Testis (tissue), 2 donors: ENCODE results near the gene LY6G6D.

Experiments used
- POLR2A ChIP-seq: fragments of 450-650 bp; IDR thresholded peaks from one replicate; pipeline ENCODE4 v1.6.1; 2017; ENCODE audit warnings: antibody characterized with exemption, mild to moderate bottlenecking, moderate library complexity
- TF ChIP-seq, protein P1 (sequence below), 3 experiments: fragments of 450-650 bp in 2 of 3; fragments of 200-600 bp in 1 of 3; sonication (generic) in 1 of 3; IDR thresholded peaks; one replicate each; pipeline ENCODE4 v1.5.1; 2016 to 2019; ENCODE audit warnings: antibody characterized with exemption in 3 of 3, mild to moderate bottlenecking in 2 of 3, moderate library complexity in 1 of 3

DNA sequence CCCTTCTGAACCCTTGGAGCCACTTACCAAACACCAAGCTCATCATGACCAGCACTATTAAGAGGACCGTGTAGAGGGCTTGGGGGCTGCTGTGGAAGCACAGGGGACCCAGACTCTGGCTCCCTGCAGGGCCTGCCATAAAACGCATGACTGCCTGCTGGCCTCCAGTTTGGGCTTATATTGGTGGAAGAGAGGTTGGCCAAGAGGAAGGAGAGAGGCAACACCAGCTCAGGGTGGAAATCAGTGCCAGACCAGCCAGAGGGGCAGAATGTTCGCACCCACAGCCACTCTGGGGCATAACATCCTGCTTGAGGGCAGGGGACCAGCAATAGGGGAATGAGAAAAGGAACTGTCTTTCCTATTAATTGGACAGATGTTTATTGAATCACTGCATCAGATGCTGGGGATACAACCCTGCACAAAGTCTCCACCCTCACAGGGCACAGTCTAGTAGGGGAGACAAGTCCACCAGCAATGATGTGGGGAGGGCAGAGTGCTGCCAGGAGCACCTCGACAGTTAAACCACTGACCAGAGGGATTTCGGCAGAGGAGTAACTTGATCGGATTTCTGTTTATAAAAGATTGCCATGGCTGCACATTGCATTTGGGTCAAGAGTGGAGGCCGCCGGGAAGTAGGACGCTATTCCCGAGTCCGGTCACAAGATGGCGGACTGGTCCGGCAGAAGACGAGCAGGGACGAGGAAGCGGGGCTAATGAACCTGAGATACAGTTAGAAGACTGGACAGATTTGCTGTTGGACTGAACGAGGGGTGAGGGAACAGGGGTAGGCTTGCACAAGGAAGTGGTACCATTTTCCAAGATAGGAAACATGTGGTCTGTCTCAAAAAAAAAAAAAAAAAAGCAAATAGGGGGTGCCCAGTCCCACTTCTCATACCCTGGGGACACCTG, 34.7 kb upstream of the LY6G6D start, which contains the start of gene LY6G5C:
- no peak for TF ChIP-seq POLR2A
- TF ChIP-seq, protein P1, sequence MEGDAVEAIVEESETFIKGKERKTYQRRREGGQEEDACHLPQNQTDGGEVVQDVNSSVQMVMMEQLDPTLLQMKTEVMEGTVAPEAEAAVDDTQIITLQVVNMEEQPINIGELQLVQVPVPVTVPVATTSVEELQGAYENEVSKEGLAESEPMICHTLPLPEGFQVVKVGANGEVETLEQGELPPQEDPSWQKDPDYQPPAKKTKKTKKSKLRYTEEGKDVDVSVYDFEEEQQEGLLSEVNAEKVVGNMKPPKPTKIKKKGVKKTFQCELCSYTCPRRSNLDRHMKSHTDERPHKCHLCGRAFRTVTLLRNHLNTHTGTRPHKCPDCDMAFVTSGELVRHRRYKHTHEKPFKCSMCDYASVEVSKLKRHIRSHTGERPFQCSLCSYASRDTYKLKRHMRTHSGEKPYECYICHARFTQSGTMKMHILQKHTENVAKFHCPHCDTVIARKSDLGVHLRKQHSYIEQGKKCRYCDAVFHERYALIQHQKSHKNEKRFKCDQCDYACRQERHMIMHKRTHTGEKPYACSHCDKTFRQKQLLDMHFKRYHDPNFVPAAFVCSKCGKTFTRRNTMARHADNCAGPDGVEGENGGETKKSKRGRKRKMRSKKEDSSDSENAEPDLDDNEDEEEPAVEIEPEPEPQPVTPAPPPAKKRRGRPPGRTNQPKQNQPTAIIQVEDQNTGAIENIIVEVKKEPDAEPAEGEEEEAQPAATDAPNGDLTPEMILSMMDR (IDR thresholded peaks at IDR 0.05): peak; percentile 47 to 59 (median 58)
